ENCODE data around the gene TNRC18.

Gene TNRC18

DNA sequence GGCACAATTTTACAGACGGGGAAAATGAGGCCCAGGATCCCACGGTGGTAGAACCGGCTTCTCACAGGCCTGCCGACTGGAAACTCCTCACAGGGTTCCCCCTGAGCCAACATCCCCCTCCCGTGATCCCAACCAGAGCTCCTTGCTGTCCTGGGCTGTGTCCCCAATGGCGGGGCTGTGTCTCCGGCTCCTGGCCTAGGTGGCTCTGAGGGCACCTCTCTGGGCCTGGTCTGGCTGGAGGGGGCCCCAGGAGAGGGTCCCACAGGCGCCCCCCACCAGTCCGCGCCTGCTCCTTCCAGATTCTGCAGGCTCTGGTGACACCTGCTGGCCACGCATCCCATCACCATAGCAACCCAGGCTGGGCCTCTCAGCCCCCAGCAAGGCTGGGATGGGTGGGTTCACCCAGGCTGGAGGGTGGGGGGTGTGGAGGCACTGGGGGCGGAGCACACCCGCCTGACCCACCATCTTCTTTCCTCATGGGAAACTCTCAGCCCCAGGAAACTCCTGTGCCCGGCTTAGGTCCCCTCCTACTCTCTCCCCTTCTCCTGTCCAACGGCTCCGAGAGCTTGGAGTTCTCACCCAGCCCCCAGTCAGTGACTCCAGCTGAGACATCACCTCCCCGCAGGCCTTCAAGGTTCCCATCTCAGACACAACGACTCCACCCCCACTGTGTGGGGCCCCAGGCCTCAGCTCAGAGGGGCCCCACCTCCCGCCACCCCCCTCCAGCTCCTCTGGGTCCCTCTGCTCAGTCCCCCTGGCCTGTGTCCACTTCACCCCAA is 27.1 kb upstream of the TNRC18 start:
- DNase-seq (ENCODE audit: low read depth): peak; percentile 60

DNA sequence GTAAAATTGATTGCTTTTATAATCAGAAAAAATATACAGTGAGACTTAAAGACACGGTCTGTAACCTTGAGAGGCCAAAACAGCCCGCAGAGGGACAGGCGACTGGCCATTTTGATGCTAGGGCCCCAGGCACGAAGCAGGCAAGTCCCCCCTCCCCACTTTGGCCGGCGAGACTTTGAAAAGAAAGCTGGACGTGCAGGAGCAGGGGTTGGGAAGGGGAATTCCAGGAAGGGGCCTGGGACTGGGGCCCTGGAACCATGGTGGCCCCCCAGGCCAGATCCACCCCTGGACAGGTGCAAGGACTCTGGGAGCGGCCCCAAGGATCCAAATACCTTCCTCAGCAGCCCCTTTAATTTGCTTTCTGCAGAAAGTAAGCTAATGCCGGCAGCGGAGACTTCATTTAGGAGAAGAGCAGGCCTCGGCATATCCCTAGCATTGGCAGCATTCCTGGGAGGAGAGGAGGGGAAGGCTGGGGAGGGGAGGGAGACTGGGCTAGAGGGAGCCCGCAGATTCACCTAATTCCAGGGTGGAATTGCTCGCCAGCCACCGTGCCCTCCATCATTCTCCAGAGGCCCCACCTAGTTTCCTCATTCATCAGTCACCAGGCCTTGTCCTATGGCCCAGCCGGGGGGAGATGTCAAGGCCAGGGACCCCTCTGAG is 24.9 kb upstream of the TNRC18 start:
- no peak for DNase-seq (ENCODE audit: low read depth)

DNA sequence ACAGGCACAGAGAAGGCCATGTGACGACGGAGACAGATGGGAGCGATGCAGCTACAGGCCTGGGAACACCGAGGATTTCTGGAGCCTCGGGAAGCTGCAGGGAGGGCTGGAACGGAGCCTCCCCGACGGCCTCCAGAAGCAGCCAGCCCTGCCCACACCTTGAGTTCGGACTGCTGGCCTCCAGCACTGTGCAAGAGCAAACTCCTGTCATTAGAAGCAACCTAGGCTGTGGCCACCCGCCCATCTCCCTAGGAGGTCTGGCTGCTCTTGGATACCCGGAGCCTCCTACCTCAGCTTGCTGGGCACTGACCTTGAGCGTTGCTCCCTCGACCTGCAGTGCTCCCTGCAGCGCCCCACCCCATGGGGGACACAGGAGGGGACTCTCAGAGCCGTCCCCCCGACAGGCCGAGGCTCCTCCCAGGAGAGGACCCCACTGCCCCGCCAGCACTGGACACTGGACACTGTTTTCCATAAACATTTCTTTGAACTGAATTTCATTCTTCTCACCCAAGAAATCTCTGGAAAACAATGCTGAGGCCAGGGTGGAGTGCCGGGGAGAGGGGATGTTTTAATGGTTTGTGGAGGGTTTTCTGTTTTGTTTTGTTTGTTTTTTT is 22.5 kb upstream of the TNRC18 start:
- DNase-seq (ENCODE audit: low read depth): no peak

DNA sequence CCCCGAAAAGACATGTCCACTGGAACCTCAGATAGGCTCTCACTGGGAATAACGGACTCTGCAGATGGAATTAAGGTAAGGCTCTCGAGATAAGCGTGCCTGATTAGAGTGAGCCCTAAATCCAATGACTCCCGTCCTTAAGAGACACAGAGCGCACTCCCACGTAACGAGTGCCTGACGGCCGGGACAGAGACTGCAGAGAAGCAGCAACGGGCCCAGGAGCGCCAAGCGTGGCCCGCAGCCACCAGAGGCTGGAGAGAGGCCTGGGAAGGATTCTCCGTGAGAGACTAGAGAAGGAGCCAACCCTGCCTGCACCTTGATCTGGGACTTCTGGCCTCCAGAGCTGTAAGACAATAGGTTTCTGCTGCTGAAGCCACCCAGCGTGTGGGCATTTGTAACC is 20.0 kb upstream of the TNRC18 start:
- no peak for DNase-seq (ENCODE audit: low read depth)

DNA sequence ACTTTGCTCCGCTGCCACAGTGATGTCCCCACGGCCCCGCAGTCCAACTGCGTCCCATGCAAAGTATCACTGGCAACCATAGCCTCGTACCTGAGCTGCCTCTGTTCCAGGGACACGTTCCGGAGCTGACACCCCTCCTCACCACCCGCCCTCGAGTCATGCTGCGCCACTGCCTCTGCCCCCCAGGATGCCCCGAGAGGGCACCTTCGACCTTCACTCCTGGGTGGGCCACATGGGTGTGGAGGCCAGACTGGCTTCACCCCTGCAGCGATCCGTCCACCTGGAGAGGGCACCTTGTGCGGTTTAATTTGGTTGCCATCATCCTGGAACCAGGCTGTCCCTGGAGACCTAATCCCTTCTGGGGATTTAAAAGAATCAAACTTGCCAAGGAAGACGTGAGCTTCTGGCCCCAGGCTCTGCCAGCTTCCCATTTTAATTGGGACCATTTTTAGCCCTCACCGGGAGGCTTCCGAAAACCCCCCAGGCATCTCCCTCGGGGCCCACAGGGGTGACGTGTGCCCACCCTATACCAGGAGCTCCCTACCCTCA is 19.2 kb upstream of the TNRC18 start:
- no peak for DNase-seq (ENCODE audit: low read depth)

DNA sequence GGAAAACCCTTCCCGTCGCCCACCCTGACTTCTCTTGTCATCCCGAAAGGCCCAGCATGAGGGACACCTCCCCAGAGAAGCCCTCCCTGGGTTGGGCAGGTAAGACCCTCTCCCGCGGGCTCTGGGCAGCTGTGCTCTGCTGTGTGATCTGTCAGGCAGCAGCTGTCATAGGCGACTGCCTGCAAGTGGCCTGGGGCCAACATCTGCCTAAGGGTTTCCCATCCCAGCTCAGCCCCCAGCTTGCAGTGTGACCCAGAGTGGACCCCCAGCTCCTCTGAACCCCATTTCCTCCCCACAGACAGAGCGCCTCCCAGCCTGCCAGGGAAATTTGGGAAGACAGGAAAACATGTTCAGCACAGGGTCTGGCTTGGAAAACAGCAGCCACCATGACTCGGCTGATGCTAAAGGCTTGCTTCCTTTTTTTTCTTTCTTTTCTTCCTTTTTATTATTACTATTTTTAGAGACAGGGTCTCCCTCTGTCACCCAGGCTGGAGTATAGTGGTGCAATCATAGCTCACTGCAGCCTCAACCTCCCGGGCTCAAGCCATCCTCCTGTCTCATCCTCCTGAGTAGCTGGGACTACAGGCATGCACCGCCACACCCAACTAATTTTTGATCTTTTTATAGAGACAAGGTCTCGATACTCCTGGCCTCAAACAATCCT is 18.3 kb upstream of the TNRC18 start:
- no peak for DNase-seq (ENCODE audit: low read depth)

DNA sequence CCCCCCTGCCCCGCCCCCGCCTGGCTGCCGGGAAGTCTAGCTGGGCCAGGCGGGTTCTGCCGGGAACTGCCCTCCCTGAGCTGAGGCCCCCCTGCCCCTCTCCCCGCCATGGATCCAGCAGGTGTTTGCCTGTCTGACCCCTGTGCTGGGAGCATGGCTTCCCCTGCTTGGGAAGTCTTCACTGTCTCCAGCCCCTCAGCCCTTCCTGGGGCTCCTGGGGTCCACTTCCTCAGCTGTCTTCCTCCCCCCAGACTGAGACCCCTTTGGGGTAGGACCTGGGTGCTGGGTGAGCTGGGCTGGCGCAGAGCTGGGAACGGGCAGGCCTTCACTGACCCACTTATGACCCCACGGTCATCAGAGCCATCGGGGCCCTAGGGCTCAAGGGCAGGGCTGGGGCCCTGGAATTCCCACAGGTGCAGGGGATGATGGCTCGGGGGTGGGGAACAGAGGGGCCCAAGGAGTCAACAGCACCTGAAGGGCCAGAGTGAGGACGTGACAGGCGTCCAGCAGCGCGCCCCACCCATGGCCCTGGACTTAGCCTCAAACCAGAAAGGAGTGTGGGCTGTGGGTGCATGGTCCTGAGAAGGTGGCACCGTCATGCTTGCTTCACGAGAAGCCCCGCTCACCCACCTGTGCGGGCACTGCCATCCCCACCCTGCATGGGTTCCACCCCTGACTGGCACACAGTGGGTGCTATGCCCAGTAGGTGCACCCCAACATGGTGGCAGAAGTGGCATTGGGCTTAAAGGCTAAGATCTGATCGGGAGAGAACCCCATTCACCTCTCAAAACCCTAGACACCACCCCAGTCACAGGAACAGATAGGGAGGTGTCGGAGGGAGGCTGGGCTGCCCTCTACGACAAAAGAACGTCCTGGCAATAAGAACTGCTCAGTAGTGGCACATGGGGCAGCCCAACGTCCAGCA is 16.2 kb upstream of the TNRC18 start:
- no peak for DNase-seq (ENCODE audit: low read depth)

DNA sequence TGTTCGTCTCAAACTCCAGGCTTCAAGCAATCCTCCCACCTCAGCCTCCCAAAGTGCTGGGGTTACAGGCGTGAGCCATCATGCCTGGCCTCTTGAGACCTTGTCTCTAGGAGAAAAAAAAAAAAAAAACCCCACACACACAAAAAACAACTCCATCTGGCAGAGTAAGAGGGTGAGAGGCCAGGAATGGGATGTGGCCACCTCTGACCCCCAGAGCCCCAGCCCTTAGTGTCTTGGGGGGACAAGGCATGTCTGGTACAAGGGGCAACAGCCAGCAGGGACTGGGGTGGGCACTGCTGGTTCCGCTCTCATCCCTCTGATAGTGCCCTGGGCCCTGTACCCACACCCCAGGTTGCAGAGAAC is 15.6 kb upstream of the TNRC18 start:
- DNase-seq (ENCODE audit: low read depth): no peak

DNA sequence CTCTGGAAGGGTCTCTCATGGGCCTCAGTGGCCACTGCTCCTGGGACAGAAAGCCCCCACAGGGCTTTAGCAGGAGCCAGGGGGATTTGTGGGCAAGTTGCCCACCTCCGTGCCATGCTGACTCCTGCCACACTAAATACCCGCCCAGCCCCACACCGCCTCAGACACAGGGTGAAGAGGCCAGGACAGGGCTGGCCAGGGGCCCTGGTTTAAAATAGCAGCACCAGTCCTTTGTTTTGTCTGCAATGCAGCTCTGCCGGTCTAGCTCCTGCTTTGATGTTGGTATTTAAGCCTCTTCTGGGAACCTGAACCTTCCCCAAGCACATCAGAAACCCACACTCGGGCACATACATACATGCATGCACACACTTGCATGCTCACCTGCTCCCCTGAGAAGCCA is 14.4 kb upstream of the TNRC18 start:
- no peak for DNase-seq (ENCODE audit: low read depth)

DNA sequence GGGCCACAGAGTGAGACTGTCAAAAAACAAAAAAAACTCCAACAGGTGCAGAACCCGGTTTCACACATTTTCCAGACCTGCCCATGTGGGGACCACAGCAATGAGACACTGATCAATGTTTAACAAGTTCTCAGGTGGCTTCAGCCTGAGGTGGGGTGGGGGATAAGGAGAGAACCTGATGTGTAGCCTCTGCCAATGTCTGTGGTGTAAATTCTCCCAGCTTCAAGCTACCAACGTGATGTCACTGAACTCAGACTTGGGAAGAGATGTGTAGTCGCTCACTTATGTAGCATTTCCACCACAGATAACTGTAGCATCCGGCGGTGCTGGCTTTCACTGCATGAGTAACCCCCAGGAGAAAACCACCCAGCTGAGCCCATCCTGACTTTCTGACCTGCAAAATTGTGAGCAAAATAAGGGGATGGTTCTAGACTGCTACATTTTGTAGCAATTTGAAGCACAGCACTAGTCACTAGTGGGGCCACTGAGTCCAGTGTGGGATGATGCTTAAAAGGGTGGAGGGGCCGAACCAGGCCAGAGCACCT is 13.8 kb upstream of the TNRC18 start:
- DNase-seq (ENCODE audit: low read depth): no peak

DNA sequence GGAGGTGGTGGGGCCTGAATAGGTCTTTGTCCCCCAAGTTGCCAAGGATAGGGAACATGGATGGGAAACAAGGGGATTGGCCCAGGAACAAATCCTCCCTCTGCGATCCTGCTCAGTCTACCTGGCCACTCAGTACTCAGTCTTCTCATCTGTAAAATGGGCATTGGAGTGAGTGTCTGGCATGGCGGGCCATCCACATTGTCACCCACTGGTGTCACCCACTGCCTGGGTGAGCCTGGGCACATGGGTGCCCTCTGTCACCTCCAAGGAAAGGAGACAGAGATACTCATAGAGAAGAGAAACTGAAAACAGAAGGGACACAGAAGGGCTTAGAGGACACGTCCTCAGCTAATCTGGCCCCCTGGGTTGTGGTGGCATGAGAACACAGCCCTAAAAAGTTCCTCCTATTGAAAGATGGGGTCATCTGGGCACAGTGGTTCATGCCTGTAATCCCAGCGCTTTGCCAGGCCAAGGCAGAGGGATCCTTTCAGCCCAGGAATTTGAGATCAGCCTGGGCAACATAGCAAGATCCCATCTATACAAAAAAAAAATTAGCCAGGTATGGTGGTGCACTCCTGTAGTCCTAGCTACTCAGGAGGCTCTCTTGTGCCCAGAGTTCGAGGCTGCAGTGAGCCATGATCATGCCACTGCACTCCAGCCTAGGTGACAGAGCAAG is 12.5 kb upstream of the TNRC18 start:
- DNase-seq (ENCODE audit: low read depth): no peak

DNA sequence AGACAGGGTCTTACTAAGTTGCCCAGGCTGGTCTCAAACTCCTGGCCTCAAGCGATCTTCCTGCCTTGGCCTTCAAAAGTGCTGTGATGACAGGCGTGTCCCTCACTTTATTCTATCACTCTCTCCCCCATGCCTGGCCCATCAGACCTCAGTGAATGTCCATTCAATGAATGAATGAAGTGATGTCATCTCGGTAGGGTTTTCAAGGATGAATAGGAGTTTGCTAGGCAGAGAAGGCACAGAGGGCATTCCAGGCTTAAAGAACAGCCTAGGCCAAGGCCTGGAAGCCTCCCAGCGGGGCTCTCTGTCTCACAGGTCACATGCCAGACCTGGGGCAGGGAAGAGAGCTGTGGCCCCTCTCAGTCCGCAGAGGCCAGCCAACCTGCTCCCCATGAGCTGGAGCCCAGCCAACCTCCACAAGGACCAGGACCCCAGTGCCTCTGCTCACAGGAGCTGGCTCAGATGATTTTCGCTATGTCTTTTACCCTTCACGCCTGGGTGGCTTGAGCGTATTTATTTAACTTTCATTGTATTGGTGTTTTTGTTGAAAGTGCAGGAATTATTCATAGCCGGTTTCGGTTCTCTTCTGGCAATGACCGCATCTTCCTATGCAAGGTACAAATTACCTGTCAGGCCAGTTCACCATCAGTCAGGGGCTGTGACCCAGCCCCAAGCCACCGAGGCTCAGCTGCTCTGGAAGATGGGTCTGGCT is 11.8 kb upstream of the TNRC18 start:
- no peak for DNase-seq (ENCODE audit: low read depth)

DNA sequence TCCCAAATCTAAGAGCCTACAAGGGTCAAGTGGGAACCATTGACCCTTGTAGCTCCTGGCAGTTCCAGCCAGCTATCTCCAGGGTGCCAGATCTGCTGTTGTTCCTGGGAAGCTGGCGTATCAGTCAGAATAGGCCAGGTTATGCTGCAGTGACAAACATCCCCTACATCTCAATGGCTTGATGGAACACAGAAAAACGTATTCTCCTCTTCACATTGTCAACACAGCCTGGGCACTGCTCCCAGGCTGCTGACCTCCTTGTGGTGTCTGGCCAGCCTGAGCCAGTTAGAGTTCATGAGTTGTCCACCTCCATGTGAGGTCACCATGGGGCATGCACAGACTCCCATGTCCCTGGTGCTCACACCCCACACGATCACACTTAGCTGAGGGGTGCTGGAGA is 9.5 kb upstream of the TNRC18 start:
- DNase-seq (ENCODE audit: low read depth): no peak

DNA sequence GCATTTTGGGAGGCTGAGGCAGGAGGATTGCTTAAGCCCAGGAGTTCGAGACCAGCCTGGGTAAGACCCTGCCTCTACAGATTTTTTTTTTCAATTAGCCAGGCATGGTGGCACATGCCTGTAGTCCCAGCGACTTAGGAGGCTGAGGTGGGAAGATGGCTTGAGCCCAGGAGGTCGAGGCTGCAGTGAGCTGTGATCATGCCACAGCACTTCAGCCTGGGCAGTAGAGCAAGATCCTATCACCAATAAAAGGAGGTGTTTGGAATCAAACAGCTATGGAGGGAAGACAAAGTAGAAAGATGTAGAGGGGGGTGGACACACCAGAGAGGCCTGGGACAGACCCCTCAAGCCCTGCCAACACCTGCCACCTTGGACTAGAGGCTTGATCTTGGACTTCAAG is 9.1 kb upstream of the TNRC18 start:
- no peak for DNase-seq (ENCODE audit: low read depth)

DNA sequence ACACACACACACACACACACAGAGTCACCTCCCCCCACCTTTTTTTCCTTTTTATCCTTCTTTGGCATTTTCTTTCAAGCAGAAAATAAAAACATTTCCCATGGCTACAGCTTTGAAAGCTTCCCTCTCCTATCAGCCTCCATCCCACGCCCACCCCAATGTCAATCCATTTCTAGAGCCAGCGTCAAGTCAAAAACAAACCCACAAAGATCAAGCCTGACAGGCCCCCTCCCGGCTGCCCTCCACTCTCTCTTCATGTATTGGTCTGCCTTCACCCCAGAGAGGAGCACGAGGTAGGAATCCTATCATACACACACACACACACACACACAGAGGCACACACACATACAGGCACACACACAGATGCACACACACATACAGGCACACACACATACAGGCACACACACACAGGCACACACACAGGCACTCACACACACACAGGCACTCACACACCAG is 8.0 kb upstream of the TNRC18 start:
- no peak for DNase-seq (ENCODE audit: low read depth)

DNA sequence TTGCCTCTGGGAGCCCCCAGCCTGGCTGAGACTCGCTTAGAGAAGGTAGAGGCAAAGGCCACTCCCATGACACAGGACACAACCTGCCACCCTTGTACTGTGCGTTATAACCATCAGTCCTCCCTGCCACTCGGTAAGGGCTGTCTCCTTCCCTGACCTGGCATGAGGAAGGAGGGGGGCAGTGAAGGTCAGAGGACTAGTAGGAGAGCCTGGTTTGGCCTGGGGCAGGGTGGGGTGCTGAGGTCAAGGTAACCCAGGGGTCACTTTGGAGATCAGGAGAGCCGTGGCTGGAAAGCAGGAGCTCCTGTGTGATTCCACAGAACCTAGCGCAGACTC is 6.9 kb upstream of the TNRC18 start:
- DNase-seq (ENCODE audit: low read depth): no peak

DNA sequence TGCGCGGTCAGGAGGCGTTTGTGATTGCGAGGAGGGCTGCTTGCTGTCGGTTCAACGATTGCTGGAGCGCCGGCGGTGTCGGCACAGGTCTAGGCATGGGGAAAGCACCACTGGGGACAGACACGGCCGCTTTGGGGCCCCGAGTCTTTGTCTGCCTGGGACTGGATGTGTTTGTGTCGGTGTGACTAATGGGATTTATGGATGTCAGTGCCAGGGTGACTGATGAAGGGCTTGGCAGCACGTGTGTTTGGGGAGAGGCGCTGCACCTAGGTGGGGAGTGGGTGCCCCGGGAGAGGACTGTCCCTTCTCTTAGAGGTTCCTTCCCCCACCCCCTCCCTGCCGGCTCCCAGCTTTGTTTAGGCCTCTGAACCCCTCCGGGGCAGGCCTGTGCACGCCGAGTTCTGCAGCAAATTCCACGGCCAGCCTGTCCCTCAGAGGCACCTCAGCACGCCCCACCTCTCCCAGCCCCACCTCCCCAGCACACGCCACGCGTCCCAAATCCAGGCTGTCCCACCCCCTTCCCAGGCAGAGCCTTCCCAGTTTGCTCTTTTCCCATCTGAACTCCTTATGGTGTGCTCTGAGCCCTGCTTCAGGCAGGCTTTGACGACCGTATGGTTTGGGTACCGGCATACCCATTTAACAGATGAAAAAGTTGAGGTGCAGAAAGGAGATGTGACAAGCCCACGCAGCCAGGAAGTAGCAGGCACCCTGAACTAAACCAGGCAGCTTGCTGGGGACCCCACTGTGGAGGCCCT is 6.4 kb upstream of the TNRC18 start:
- peak; percentile 67 for DNase-seq (ENCODE audit: low read depth)

DNA sequence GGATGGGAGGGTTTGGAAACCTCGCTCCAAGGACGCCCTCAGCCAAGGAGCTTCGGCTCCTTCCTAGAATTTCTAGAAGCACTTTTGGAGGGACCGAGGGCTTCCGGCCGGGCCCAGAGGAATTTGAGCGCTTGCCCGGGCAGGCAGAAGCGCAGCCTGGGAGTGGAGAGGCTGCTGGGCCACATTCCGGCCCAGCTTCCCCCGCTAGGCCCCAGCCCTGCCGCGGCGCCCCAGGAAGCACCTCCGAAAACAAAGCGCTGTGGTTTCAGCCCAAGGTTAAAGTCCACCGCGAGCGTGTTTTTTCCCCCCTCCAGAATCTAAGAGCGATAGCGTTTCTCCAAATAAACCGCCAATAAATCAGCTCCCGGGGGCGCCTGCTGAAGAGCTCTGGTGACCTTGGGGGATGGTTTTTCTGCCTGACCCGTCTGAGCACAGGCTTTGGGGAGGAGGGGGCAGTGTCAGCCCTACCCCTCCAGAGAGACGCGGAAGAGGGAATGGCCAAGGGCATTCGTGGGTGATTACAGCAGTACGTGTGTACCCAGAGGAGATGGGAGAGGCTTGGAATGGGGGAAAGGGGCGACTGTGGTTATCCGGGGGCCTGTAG is 5.7 kb upstream of the TNRC18 start:
- peak; percentile 63 for DNase-seq (ENCODE audit: low read depth)

Data from ELR (cell line).